GM12872 (cell line): Measurements from ENCODE around the gene FAM98A.
A peak's percentile ranks its signal among the peaks of the same experiment; 100 is the strongest.

Experiments used
- TF ChIP-seq, protein P1 (sequence below): IDR thresholded peaks from 3 replicates; pipeline ENCODE4 v1.5.1; 2011; ENCODE audit warnings: low read depth, mild to moderate bottlenecking, low read length, moderate library complexity; ENCODE audit not compliant: insufficient read depth

The FAM98A gene

DNA sequence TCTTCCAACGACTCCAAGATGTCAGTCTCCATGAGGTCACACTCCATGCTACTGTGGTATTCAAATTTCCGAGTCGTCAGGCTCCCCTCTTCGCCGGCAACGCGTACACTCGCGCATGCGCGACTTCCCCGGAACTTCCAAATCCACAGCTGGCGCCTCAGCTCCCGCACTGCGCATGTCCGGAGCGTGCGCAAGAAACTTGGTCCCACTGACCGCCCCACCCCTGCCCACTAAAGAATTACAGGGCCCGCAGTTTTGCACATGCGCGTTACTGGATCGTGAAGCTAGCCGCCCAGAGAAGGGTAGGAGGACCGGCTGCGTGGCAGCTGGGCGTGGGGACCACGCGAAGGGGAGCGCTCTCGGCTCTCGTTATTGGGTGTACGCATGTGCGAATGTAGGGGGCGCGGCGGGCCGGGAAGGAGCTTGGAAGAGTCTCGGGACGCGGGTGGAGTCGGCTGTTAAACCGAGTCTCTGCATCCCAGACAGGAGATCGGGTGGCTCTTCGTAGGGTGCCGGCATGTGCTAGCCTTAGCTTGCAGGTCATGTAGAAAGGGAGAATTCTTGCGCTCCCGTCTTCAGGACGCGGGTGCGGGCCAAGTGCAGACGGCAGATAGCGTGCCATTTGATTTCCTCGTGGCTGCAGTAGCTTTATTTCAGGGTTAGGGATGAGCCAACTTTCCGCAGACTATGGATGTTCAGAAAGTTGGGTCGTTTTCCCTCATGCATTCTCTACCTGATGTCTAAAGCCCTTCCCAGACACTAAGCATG lies at the start of gene FAM98A:
Gene FAM98A (minus strand): TSS at position 125 of the 768 bp plus-strand sequence. CDS start 78 bp downstream, at position 47.
- TF ChIP-seq, protein P1, sequence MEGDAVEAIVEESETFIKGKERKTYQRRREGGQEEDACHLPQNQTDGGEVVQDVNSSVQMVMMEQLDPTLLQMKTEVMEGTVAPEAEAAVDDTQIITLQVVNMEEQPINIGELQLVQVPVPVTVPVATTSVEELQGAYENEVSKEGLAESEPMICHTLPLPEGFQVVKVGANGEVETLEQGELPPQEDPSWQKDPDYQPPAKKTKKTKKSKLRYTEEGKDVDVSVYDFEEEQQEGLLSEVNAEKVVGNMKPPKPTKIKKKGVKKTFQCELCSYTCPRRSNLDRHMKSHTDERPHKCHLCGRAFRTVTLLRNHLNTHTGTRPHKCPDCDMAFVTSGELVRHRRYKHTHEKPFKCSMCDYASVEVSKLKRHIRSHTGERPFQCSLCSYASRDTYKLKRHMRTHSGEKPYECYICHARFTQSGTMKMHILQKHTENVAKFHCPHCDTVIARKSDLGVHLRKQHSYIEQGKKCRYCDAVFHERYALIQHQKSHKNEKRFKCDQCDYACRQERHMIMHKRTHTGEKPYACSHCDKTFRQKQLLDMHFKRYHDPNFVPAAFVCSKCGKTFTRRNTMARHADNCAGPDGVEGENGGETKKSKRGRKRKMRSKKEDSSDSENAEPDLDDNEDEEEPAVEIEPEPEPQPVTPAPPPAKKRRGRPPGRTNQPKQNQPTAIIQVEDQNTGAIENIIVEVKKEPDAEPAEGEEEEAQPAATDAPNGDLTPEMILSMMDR = 0 out of 3 replicates have a peak, but pooled peaks have one; percentile 7

DNA sequence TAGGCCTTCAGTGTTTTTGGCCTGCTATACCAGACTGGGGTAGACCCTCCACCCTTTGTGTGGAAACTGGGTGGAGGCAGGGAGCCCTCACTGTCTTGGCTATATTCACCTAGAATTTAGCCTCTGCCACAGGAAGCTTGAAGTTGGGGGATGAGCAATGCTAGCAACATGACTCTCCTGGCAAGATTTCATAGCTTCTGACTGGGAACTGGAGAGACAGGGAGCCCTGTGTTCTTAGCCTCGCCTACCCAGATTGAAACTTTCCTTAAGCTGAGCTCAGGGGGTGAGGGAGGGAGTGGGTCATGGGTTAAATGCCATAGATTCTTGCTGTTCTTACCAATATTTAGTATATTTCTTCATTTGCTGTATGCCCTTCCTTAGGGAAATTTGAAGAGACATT lies 46.8 kb upstream of the FAM98A start:
- TF ChIP-seq, protein P1 = no peak

DNA sequence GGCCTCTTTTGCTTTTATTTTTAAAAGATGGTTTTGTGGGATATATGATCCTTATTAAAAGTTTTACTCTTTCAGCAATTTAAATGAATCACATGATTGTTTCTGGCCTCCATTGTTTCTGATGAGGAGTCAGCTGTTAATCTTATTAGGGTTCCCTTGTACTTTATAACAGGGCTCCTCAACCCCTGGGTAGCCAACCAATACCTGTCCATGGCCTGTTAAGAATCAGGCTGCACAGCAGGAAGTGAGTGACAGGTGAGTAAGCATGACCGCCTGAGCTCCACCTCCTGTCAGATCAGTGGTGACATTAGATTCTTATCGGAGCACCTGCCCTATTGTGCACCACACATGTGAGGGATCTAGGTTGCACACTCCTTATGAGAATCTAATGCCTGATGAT lies 45.1 kb upstream of the FAM98A start:
- TF ChIP-seq, protein P1 = no peak

DNA sequence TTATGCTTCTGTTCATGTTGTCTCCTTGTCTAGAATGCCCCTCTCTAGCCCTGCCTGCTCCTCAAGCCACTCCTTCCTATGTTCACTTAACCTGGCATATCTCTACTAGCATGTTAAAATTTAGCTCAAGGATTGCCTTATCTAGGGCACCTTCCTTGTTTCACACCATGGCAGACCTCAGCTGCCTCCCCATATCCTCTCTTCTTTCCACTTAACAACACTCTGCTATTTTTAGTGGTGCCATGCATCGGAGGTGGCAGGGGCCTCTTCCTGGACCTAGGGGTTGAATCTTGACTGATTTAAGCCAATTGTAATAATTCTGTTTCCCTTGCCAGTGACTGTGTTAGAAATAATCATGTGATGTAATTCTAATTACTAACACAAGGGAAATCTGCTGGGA lies 36.9 kb upstream of the FAM98A start:
- TF ChIP-seq, protein P1 = no peak

DNA sequence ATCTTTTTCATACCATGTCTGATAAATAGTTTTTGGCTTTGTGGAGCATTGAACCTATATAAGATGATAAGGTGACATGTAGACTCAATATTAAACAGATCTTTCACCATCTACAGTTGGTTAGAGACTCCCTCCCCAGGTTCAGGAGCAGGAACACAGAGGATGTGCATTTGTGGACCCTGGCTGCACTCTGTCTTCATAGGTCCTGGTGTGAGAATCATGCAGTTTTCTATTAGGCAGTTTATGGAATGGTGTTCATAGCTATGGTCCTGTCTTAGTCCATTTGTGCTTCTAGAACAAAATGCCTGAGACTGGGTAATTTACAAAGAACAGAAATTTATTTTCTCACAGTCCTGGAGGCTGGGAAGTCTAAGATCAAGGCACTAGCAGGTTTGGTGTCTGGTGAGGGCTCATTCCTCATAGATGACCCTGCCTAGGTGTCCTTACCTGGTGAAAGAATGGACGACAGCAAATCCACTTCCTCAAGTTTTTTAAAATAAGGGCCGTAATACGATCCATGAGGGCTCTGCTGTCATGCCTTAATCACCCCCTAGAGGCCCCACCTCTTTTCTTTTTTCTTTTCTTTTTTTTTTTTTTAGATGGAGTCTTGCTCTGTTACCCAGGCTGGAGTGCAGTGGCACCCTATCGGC lies 35.3 kb upstream of the FAM98A start:
- TF ChIP-seq, protein P1 = no peak

DNA sequence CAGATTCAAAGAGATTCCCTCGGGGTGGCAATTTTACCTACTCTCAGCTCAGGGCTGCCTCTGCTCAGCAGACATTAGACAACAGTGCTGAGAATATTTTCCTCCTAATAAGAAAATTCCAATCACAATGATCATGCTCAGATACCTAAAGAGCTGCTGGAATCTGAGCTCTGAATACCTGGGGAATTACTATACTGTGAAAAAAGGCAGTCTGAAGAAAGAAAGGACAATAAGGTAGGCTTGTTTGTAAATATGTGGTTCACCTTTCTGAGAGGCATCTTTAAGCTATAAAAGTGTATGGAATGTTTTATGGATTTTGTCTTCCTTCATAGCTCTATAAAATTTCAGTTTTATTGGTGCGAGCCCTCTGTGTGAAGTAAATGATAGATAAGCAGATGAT lies 34.2 kb upstream of the FAM98A start:
- TF ChIP-seq, protein P1 = no peak

DNA sequence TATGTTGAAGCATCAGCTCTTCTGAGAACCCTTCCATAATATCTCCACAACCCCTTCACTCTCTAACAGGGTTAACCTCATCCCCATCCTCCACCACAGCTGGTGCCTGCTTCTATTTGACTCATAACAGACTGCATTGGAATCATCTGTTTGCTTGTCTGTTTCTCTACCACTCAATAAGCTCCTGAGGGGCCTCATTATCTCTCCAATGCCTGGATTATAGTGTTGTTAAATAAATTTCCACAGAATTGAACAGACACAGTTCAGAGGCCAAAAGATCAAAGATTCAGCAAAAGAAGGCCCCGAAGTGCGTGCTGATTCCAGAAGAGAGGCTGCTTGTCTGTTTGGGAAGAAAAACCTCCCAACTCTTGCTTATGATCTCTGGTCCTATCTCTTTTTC lies 33.7 kb upstream of the FAM98A start:
- TF ChIP-seq, protein P1 = no peak
